Cardiac muscle cell (in vitro differentiated cells and primary cell): ENCODE data around the gene PMM2. TPM values are rescaled to one million over a fixed set of nuclear protein-coding genes. Genes with fewer than 3 reads are reported as not detected.
A peak's percentile ranks its signal among the peaks of the same experiment; 100 is the strongest.

Experiments used
- DNase-seq, 2 donors: peaks; one replicate each; pipeline versions ENCODE4 v3.0.0 to v3.0.0-alpha.2; 2010 to 2017; ENCODE audit warnings: low read depth in 1 of 2, low spot score in 1 of 2
- H3K27ac ChIP-seq: fragments of 200-600 bp; sonication (generic); 2 replicates; pipeline ENCODE4 v1.5.1; 2016
- H3K27me3 ChIP-seq: fragments of 200-600 bp; sonication (generic); 2 replicates; pipeline ENCODE4 v1.6.0; 2016; ENCODE audit warnings: control low read depth
- H3K36me3 ChIP-seq: fragments of 200-600 bp; sonication (generic); 2 replicates; pipeline ENCODE4 v1.5.1; 2016; ENCODE audit warnings: control low read depth
- H3K4me1 ChIP-seq: fragments of 200-600 bp; sonication (generic); 2 replicates; pipeline ENCODE4 v1.8.1; 2017; ENCODE audit warnings: low read depth, mild to moderate bottlenecking, mixed run types
- H3K4me3 ChIP-seq: fragments of 200-600 bp; sonication (generic); 2 replicates; pipeline ENCODE4 v1.5.1; 2016; ENCODE audit warnings: mild to moderate bottlenecking
- H3K9me3 ChIP-seq: fragments of 200-600 bp; sonication (generic); 2 replicates; pipeline ENCODE4 v1.5.1; 2017; ENCODE audit warnings: low read depth, mild to moderate bottlenecking, control low read depth
- polyA plus RNA-seq: library from polyadenylated mRNA; unstranded; fragments of >200 nt; fragmentation: Nextera tagmentation; extraction: Ambion mirVana; gene quantifications from 2 replicates; pipeline ENCODE4 v1.2.1, GENCODE V29; 2016
- total RNA-seq: library from RNA; depleted of rRNA; stranded (reverse); fragments of >200 nt; gene quantifications from 2 replicates; pipeline ENCODE4 v1.2.3, GENCODE V29; 2016
- TF ChIP-seq, protein P1 (sequence below): IDR thresholded peaks from 2 replicates; pipeline ENCODE4 v1.5.1; 2012; ENCODE audit warnings: low read depth, mild to moderate bottlenecking, low read length

Gene PMM2
- total and polyA plus RNA-seq, 2 experiments from 2014 or later = 12.9 to 14.2 TPM

DNA sequence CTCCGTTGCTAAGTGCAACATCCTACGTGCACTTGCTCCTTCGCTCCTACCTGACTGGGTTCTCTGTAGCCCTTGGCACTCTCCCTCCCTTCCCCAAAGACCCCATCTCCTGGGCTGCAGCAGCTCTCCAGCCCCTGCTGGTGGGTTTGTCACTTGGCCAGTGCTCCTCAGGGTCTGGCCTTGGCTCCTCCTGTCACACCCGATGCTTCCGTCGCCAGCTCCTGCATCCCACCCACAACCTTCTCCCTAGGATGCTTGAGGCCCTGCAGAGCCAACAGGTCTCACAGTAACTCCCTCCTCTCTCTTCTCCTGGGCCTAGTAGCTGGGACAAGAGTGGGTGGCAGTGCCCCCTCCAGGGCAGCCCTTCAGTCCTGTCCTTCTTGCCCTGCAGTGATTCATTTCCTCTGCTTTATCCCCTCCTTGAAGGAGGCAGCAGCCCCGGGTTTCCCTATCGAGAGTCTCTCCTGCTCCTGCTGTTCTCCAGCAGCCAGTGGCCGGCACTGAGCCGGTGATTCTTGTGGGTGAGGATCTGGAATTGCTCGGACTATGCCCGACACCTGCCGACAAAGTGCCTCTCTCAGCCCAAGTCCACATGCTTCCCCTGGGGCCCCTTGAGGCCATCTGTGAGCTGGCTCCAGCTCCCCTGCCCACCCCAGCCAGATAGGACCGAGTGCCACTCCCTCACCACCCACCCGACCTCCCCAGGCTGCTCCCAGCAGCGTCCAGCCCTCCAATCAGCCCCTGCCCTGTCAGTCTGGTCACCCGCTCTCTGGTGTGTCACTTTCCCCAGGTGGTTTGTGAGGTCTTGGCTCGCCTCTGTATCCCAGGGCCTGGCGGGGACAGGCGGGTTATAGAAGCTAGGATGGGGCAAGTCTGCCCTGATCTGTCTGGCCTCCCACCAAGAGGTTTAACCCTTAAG, 88.3 kb downstream of the PMM2 start:
- TF ChIP-seq, protein P1, sequence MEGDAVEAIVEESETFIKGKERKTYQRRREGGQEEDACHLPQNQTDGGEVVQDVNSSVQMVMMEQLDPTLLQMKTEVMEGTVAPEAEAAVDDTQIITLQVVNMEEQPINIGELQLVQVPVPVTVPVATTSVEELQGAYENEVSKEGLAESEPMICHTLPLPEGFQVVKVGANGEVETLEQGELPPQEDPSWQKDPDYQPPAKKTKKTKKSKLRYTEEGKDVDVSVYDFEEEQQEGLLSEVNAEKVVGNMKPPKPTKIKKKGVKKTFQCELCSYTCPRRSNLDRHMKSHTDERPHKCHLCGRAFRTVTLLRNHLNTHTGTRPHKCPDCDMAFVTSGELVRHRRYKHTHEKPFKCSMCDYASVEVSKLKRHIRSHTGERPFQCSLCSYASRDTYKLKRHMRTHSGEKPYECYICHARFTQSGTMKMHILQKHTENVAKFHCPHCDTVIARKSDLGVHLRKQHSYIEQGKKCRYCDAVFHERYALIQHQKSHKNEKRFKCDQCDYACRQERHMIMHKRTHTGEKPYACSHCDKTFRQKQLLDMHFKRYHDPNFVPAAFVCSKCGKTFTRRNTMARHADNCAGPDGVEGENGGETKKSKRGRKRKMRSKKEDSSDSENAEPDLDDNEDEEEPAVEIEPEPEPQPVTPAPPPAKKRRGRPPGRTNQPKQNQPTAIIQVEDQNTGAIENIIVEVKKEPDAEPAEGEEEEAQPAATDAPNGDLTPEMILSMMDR = peak; percentile 8
- Histone ChIP-seq H3K4me3 (no peak overlapping the region), H3K36me3 (peaks cover 5% of the 10 kb centered on the region), H3K27me3 (no peaks in the 10 kb centered on the region), H3K9me3 (no peaks in the 10 kb centered on the region), H3K27ac (no peak overlapping the region), H3K4me1 (no peaks in the 10 kb centered on the region)
- peak; percentile 37 to 52 for DNase-seq

DNA sequence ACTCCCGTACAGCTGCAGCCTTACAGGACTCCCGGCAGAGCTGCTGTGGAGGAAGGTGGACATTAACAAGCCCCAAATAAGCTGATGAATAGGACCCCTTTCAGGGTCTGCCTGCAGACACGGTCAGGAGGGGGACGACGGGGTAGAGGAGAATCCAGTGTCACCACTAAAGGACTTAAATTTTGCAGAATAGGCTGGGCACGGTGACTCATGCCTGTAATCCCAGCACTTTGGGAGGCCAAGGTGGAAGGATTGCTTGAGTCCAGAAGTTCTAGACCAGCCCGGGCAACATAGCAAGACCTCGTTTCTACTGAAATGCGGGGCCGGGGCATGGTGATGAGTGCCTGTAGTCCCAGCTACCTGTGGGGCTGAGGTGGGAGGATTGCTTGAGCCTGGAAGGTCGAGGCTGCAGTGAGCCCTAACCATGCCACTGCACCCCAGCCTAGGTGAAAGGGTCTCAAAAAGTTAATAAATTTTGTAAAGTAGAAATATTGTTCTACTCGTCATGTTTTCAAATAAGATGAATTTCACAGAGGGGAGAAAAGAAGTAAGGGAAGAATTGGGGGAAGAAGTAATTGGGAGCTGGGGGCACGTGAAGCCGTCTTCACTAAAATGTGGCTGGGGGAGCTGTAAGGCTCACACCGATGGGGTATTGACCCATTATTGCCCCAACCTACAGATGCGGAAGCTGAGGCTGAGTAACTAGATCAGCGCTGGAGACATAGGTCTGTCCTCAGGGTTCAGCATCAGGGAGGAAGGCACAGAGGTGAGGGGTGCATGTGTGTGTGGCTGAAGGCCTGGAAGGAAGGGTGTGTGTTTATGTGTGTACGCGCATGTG, 89.2 kb downstream of the PMM2 start:
- Histone ChIP-seq H3K9me3 (no peaks in the 10 kb centered on the region), H3K27ac (no peak overlapping the region)
- TF ChIP-seq, protein P1 = no peak

DNA sequence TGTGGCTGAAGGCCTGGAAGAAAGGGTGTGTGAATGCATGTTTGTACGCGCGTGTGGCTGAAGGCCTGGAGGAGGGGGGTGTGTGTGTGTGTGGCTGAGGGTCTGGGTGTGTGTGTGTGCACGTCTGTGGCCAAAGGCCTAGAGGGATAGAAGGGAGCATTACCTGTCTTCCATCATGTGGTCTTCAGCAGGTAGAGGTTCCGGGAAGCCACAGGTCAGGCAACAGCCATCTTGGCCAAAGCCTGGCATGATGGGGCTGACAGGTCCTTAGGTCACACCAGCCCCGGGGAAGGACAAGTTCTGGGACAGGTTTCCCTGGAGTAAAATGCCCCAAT, 89.8 kb downstream of the PMM2 start:
- no peak overlapping the region for H3K4me3 ChIP-seq
- no peaks in the 10 kb centered on the region for H3K4me1 ChIP-seq
- peaks cover 9% of the 10 kb centered on the region for H3K36me3 ChIP-seq
- peak overlapping the region; percentile 13 for H3K27ac ChIP-seq
- H3K27me3 ChIP-seq = no peaks in the 10 kb centered on the region
- no peak for DNase-seq
- no peaks in the 10 kb centered on the region for H3K9me3 ChIP-seq
- TF ChIP-seq, protein P1 = no peak

More for the DNA sequence above, 89.2 kb downstream of the PMM2 start:
- Histone ChIP-seq H3K27me3 (no peaks in the 10 kb centered on the region), H3K4me1 (no peaks in the 10 kb centered on the region), H3K36me3 (peaks cover 9% of the 10 kb centered on the region), H3K4me3 (no peak overlapping the region)
- no peak for DNase-seq

DNA sequence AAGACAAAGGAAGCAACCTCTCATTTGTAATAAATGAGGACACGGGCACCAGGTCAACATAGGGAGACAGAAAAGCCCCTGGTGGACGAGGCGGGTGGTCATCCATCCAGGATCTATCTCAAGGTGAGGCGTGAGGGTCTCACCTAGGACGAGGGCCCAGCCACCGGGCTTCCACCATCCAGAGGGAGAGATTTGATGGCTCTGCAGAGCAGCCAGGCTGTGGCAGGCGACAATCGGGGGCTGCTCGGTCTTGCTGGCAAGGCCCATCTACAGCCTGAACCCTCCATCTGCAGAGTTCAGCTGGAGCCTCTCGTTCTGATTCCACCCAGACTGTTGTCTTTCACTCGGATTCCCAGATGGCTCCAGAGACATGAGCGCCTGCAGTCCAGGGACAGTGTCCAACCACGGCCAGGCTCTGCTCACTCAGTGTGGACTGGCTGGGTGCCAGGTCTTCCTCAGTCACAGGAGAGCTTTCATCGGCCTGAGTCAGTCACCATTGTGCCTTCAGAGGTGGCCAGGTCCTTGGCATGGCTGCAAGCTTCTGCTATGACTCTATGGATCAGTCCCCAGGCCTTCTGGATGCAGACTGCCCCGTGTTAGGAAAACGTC, 90.4 kb downstream of the PMM2 start:
- TF ChIP-seq, protein P1 = no peak
- H3K4me3 ChIP-seq = no peak overlapping the region
- peak in 1 of 2 donors; percentile 44 for DNase-seq
- H3K9me3 ChIP-seq = no peaks in the 10 kb centered on the region
- H3K27ac ChIP-seq = peak overlapping the region; percentile 13
- H3K36me3 ChIP-seq = peaks cover 10% of the 10 kb centered on the region
- H3K27me3 ChIP-seq = no peaks in the 10 kb centered on the region
- H3K4me1 ChIP-seq = no peaks in the 10 kb centered on the region
